ENCODE data around the gene FYB2. TPM values are rescaled to one million over a fixed set of nuclear protein-coding genes. Genes with fewer than 3 reads are reported as not detected.

The FYB2 gene
- total and polyA plus RNA-seq, 5 experiments from 2014 or later, result not detected

- Mint-ChIP-seq H3K4me3 (no peak overlapping the region), H3K36me3 (no peaks in the 10 kb centered on the region), H3K9me3 (peaks cover 0 to 2% (median 0%) of the 10 kb centered on the region in 9 donors), H3K4me1 (peaks cover 0 to 2% (median 0%) of the 10 kb centered on the region in 4 donors), H3K27me3 (peaks cover 11 to 37% (median 12%) of the 10 kb centered on the region in 5 donors), H3K27ac (no peak overlapping the region)
- DNase-seq (no peak), ATAC-seq (no peak)
- POLR2A ChIA-PET, result interaction anchor here (0.5 kb wide), 1 partner anchor 19 kb away, joined by 5 read pairs; no protein-coding TSS in a partner anchor
Measured at GRCh38 chr1:56850411-56850810, 31.2 kb upstream of the FYB2 start.

GRCh38 chr1:56849750-56850149, 30.5 kb upstream of the FYB2 start:
- Mint-ChIP-seq H3K9me3 (peaks cover 0 to 2% (median 0%) of the 10 kb centered on the region in 9 donors), H3K4me3 (no peak overlapping the region), H3K27me3 (peaks cover 11 to 40% (median 12%) of the 10 kb centered on the region in 5 donors), H3K27ac (no peak overlapping the region), H3K36me3 (no peaks in the 10 kb centered on the region), H3K4me1 (peaks cover 0 to 2% (median 0%) of the 10 kb centered on the region in 4 donors)
- POLR2A ChIA-PET, result interaction anchor here (0.5 kb wide), 1 partner anchor 18 kb away, joined by 5 read pairs; no protein-coding TSS in a partner anchor
- no peak for DNase-seq
- ATAC-seq, result no peak

GRCh38 chr1:56845343-56845742, 26.1 kb upstream of the FYB2 start:
- no peak for ATAC-seq
- no peak for DNase-seq
- Mint-ChIP-seq H3K36me3 (no peaks in the 10 kb centered on the region), H3K9me3 (peaks cover 0 to 2% (median 0%) of the 10 kb centered on the region in 9 donors), H3K4me3 (no peak overlapping the region), H3K27me3 (peaks cover 3 to 50% (median 9%) of the 10 kb centered on the region in 5 donors), H3K4me1 (peaks cover 0 to 2% (median 0%) of the 10 kb centered on the region in 4 donors), H3K27ac (no peak overlapping the region)
- POLR2A ChIA-PET, result no interaction called here

GRCh38 chr1:56844545-56845136, 25.4 kb upstream of the FYB2 start:
- Mint-ChIP-seq H3K9me3 (peaks cover 0 to 2% (median 0%) of the 10 kb centered on the region in 9 donors), H3K4me3 (no peak overlapping the region), H3K27me3 (peaks cover 3 to 50% (median 11%) of the 10 kb centered on the region in 5 donors), H3K4me1 (peaks cover 0 to 2% (median 0%) of the 10 kb centered on the region in 4 donors), H3K36me3 (no peaks in the 10 kb centered on the region), H3K27ac (no peak overlapping the region)
- ATAC-seq, result no peak
- POLR2A ChIA-PET, result no interaction called here
- no peak for DNase-seq

- H3K9me3 Mint-ChIP-seq, result peaks cover 0 to 2% (median 0%) of the 10 kb centered on the region in 9 donors
- no peak overlapping the region for H3K27ac Mint-ChIP-seq
- H3K36me3 Mint-ChIP-seq, result no peaks in the 10 kb centered on the region
- H3K4me3 Mint-ChIP-seq, result no peak overlapping the region
- POLR2A ChIA-PET, result no interaction called here
- H3K27me3 Mint-ChIP-seq, result peaks cover 4 to 50% (median 11%) of the 10 kb centered on the region in 5 donors
- no peak for DNase-seq
- peaks cover 0 to 2% (median 0%) of the 10 kb centered on the region in 4 donors for H3K4me1 Mint-ChIP-seq
- ATAC-seq, result no peak
Measured at GRCh38 chr1:56843544-56843943, 24.3 kb upstream of the FYB2 start.

GRCh38 chr1:56838759-56839158, 19.6 kb upstream of the FYB2 start:
- DNase-seq (no peak), ATAC-seq (no peak)
- Mint-ChIP-seq H3K27me3 (peaks cover 2 to 36% (median 14%) of the 10 kb centered on the region in 5 donors), H3K9me3 (peaks cover 0 to 2% (median 0%) of the 10 kb centered on the region in 9 donors), H3K27ac (no peak overlapping the region), H3K36me3 (no peaks in the 10 kb centered on the region), H3K4me3 (no peak overlapping the region), H3K4me1 (no peaks in the 10 kb centered on the region)
- POLR2A ChIA-PET, result no interaction called here

- DNase-seq, result no peak
- no peak for ATAC-seq
- no peaks in the 10 kb centered on the region for H3K36me3 Mint-ChIP-seq
- H3K4me3 Mint-ChIP-seq, result no peak overlapping the region
- POLR2A ChIA-PET, result interaction anchor here (0.7 kb wide), 1 partner anchor 1316 kb away, joined by 9 read pairs; no protein-coding TSS in a partner anchor
- H3K9me3 Mint-ChIP-seq, result peaks cover 0 to 2% (median 0%) of the 10 kb centered on the region in 9 donors
- peaks cover 0 to under 1% (median under 1%) of the 10 kb centered on the region in 4 donors for H3K4me1 Mint-ChIP-seq
- no peak overlapping the region for H3K27ac Mint-ChIP-seq
- H3K27me3 Mint-ChIP-seq, result peaks cover 2 to 30% (median 14%) of the 10 kb centered on the region in 5 donors
Measured at GRCh38 chr1:56837244-56837939, 18.2 kb upstream of the FYB2 start.

- ATAC-seq, result no peak
- Mint-ChIP-seq H3K27me3 (peaks cover 4 to 32% (median 17%) of the 10 kb centered on the region in 5 donors), H3K36me3 (no peaks in the 10 kb centered on the region), H3K9me3 (peaks cover 0 to 2% (median 0%) of the 10 kb centered on the region in 9 donors), H3K4me3 (no peak overlapping the region), H3K27ac (no peak overlapping the region), H3K4me1 (peaks cover 0 to 8% (median 5%) of the 10 kb centered on the region in 4 donors)
- DNase-seq, result no peak
- POLR2A ChIA-PET, result no interaction called here
Measured at GRCh38 chr1:56836359-56836758, 17.2 kb upstream of the FYB2 start.

- Mint-ChIP-seq H3K9me3 (peaks cover 0 to 2% (median 0%) of the 10 kb centered on the region in 9 donors), H3K27me3 (peaks cover 6 to 34% (median 19%) of the 10 kb centered on the region in 5 donors), H3K27ac (no peak overlapping the region), H3K4me3 (no peak overlapping the region), H3K4me1 (peaks cover 0 to 8% (median 5%) of the 10 kb centered on the region in 4 donors), H3K36me3 (no peaks in the 10 kb centered on the region)
- ATAC-seq (no peak), DNase-seq (no peak)
- POLR2A ChIA-PET, result no interaction called here
Measured at GRCh38 chr1:56835657-56836056, 16.5 kb upstream of the FYB2 start.

- H3K4me3 Mint-ChIP-seq, result no peak overlapping the region
- H3K9me3 Mint-ChIP-seq, result peaks cover 0 to 2% (median 0%) of the 10 kb centered on the region in 9 donors
- DNase-seq, result no peak
- POLR2A ChIA-PET, result no interaction called here
- no peaks in the 10 kb centered on the region for H3K36me3 Mint-ChIP-seq
- H3K27me3 Mint-ChIP-seq, result peaks cover 6 to 37% (median 16%) of the 10 kb centered on the region in 5 donors
- peaks cover 0 to 8% (median 5%) of the 10 kb centered on the region in 4 donors for H3K4me1 Mint-ChIP-seq
- no peak overlapping the region for H3K27ac Mint-ChIP-seq
- ATAC-seq, result no peak
Measured at GRCh38 chr1:56834137-56834900, 15.1 kb upstream of the FYB2 start.

GRCh38 chr1:56833088-56833487, 13.9 kb upstream of the FYB2 start:
- H3K27ac Mint-ChIP-seq, result no peak overlapping the region
- no peaks in the 10 kb centered on the region for H3K9me3 Mint-ChIP-seq
- H3K4me1 Mint-ChIP-seq, result peaks cover 0 to 8% (median 5%) of the 10 kb centered on the region in 4 donors
- POLR2A ChIA-PET, result no interaction called here
- DNase-seq, result no peak
- no peak for ATAC-seq
- no peaks in the 10 kb centered on the region for H3K36me3 Mint-ChIP-seq
- peaks cover 4 to 50% (median 20%) of the 10 kb centered on the region in 5 donors for H3K27me3 Mint-ChIP-seq
- no peak overlapping the region for H3K4me3 Mint-ChIP-seq

GRCh38 chr1:56831871-56832693, 12.9 kb upstream of the FYB2 start:
- peaks cover 0 to 8% (median 5%) of the 10 kb centered on the region in 4 donors for H3K4me1 Mint-ChIP-seq
- no peaks in the 10 kb centered on the region for H3K9me3 Mint-ChIP-seq
- peak overlapping the region in 2 of 10 donors; percentile 4 to 25 for H3K4me3 Mint-ChIP-seq
- DNase-seq (peak; percentile 33 to 81 (median 58)), ATAC-seq (peak; percentile 49 to 56)
- H3K27me3 Mint-ChIP-seq, result peaks cover 4 to 56% (median 17%) of the 10 kb centered on the region in 5 donors
- peak overlapping the region in 1 of 10 donors; percentile 1 for H3K27ac Mint-ChIP-seq
- H3K36me3 Mint-ChIP-seq, result no peaks in the 10 kb centered on the region
- POLR2A ChIA-PET, result interaction anchor here (0.7 to 1.1 kb wide), 2 partner anchors 18 to 1058 kb away, joined by 3 to 5 read pairs; no protein-coding TSS in a partner anchor
